Stimulated activated memory B cell treated with anti-CD40 and anti-IgM and Interleukin-4, amounts not matched to agents 10 μg/mL and 1 μg/mL and 100 μg/mL, for 72 hours (primary cell): ENCODE data around the gene FASN.
A peak's percentile ranks its signal among the peaks of the same experiment; 100 is the strongest.

Experiments used
- ATAC-seq: fragments of 150-1000 bp; cut with Tn5 transposase; 2 replicates; pipeline ENCODE4 v1.10.0; 2021
- H3K27ac Mint-ChIP-seq: one replicate; pipeline ENCODE4 v1.8.0; 2022; ENCODE audit warnings: mild to moderate bottlenecking, mixed read lengths
- H3K27me3 Mint-ChIP-seq: one replicate; pipeline ENCODE4 v1.8.0; 2022; ENCODE audit warnings: mixed read lengths
- H3K36me3 Mint-ChIP-seq: one replicate; pipeline ENCODE4 v1.8.0; 2022; ENCODE audit warnings: mixed read lengths
- H3K4me1 Mint-ChIP-seq: one replicate; pipeline ENCODE4 v1.8.0; 2022; ENCODE audit warnings: mixed read lengths
- H3K4me3 Mint-ChIP-seq: one replicate; pipeline ENCODE4 v1.8.0; 2022; ENCODE audit warnings: mild to moderate bottlenecking, moderate library complexity, mixed read lengths
- H3K9me3 Mint-ChIP-seq: one replicate; pipeline ENCODE4 v1.8.0; 2022; ENCODE audit warnings: mixed read lengths

Gene FASN

GRCh38 chr17:82055023-82055964, 42.7 kb downstream of the FASN start:
- Mint-ChIP-seq H3K36me3 (peaks cover 32% of the 10 kb centered on the region), H3K4me1 (peaks cover 18% of the 10 kb centered on the region), H3K4me3 (no peak overlapping the region), H3K27me3 (no peaks in the 10 kb centered on the region), H3K27ac (no peak overlapping the region), H3K9me3 (no peaks in the 10 kb centered on the region)
- ATAC-seq, result no peak

GRCh38 chr17:82054351-82055022, 43.5 kb downstream of the FASN start:
- no peak overlapping the region for H3K4me3 Mint-ChIP-seq
- no peak overlapping the region for H3K27ac Mint-ChIP-seq

GRCh38 chr17:82053556-82054263, 44.3 kb downstream of the FASN start:
- no peaks in the 10 kb centered on the region for H3K27me3 Mint-ChIP-seq
- no peak overlapping the region for H3K27ac Mint-ChIP-seq
- no peaks in the 10 kb centered on the region for H3K9me3 Mint-ChIP-seq
- H3K4me1 Mint-ChIP-seq, result peaks cover 19% of the 10 kb centered on the region
- no peak for ATAC-seq
- peaks cover 25% of the 10 kb centered on the region for H3K36me3 Mint-ChIP-seq
- H3K4me3 Mint-ChIP-seq, result peak overlapping the region; percentile 85

More at GRCh38 chr17:82054351-82055022, 43.5 kb downstream of the FASN start:
- Mint-ChIP-seq H3K36me3 (peaks cover 28% of the 10 kb centered on the region), H3K27me3 (no peaks in the 10 kb centered on the region), H3K4me1 (peaks cover 19% of the 10 kb centered on the region), H3K9me3 (no peaks in the 10 kb centered on the region)
- no peak for ATAC-seq

GRCh38 chr17:82053130-82053529, 44.9 kb downstream of the FASN start:
- Mint-ChIP-seq H3K27ac (no peak overlapping the region), H3K4me3 (peak overlapping the region; percentile 85), H3K36me3 (peaks cover 21% of the 10 kb centered on the region), H3K4me1 (peaks cover 19% of the 10 kb centered on the region), H3K27me3 (no peaks in the 10 kb centered on the region), H3K9me3 (no peaks in the 10 kb centered on the region)
- no peak for ATAC-seq

GRCh38 chr17:82052638-82053059, 45.4 kb downstream of the FASN start:
- H3K27ac Mint-ChIP-seq, result peak overlapping the region; percentile 49
- H3K4me1 Mint-ChIP-seq, result peaks cover 19% of the 10 kb centered on the region
- H3K36me3 Mint-ChIP-seq, result peaks cover 19% of the 10 kb centered on the region
- ATAC-seq, result no peak
- H3K27me3 Mint-ChIP-seq, result no peaks in the 10 kb centered on the region
- H3K4me3 Mint-ChIP-seq, result peak overlapping the region; percentile 85
- no peaks in the 10 kb centered on the region for H3K9me3 Mint-ChIP-seq

GRCh38 chr17:82051776-82052637, 46.0 kb downstream of the FASN start, which contains the start of the genes GPS1 and RFNG:
Gene GPS1 (plus strand): TSS chr17:82051898. CDS start chr17:82051932, 34 bp downstream.
Gene RFNG (minus strand): TSS chr17:82051811. CDS start chr17:82051766, 45 bp downstream.
- Mint-ChIP-seq H3K27me3 (no peaks in the 10 kb centered on the region), H3K27ac (peak within 1 kb of the TSS; percentile 83), H3K4me3 (peak within 1 kb of the TSS; percentile 85), H3K4me1 (peaks cover 19% of the 10 kb centered on the region), H3K36me3 (peaks cover 25% of the 10 kb centered on the region), H3K9me3 (no peaks in the 10 kb centered on the region)
- peak; percentile 86 for ATAC-seq

GRCh38 chr17:82050761-82051641, 47.0 kb downstream of the FASN start:
- Mint-ChIP-seq H3K4me1 (peaks cover 19% of the 10 kb centered on the region), H3K9me3 (no peaks in the 10 kb centered on the region), H3K4me3 (peak overlapping the region; percentile 82), H3K27ac (peak overlapping the region; percentile 83), H3K36me3 (peaks cover 23% of the 10 kb centered on the region), H3K27me3 (no peaks in the 10 kb centered on the region)
- ATAC-seq, result no peak

- Mint-ChIP-seq H3K4me1 (peaks cover 19% of the 10 kb centered on the region), H3K4me3 (peak overlapping the region; percentile 82), H3K27me3 (no peaks in the 10 kb centered on the region), H3K27ac (peak overlapping the region; percentile 83), H3K36me3 (peaks cover 22% of the 10 kb centered on the region), H3K9me3 (no peaks in the 10 kb centered on the region)
- no peak for ATAC-seq
These were observed 47.8 kb downstream of the FASN start for GRCh38 chr17:82050152-82050760.

- Mint-ChIP-seq H3K36me3 (peaks cover 15% of the 10 kb centered on the region), H3K4me3 (no peak overlapping the region), H3K4me1 (peaks cover 14% of the 10 kb centered on the region), H3K9me3 (no peaks in the 10 kb centered on the region), H3K27me3 (no peaks in the 10 kb centered on the region), H3K27ac (no peak overlapping the region)
- ATAC-seq, result no peak
These were observed 48.5 kb downstream of the FASN start for GRCh38 chr17:82049521-82049971.

GRCh38 chr17:82049106-82049505, 48.9 kb downstream of the FASN start:
- Mint-ChIP-seq H3K36me3 (peaks cover 13% of the 10 kb centered on the region), H3K27ac (no peak overlapping the region), H3K4me1 (peaks cover 14% of the 10 kb centered on the region), H3K27me3 (no peaks in the 10 kb centered on the region), H3K4me3 (no peak overlapping the region), H3K9me3 (no peaks in the 10 kb centered on the region)
- ATAC-seq, result no peak

- no peaks in the 10 kb centered on the region for H3K27me3 Mint-ChIP-seq
- ATAC-seq, result no peak
- H3K36me3 Mint-ChIP-seq, result peaks cover 13% of the 10 kb centered on the region
- H3K9me3 Mint-ChIP-seq, result no peaks in the 10 kb centered on the region
- H3K4me1 Mint-ChIP-seq, result peaks cover 14% of the 10 kb centered on the region
- H3K27ac Mint-ChIP-seq, result no peak overlapping the region
- no peak overlapping the region for H3K4me3 Mint-ChIP-seq
These were observed 49.5 kb downstream of the FASN start for GRCh38 chr17:82048571-82048971.

- Mint-ChIP-seq H3K36me3 (peaks cover 13% of the 10 kb centered on the region), H3K9me3 (no peaks in the 10 kb centered on the region), H3K4me3 (no peak overlapping the region), H3K27me3 (no peaks in the 10 kb centered on the region), H3K27ac (no peak overlapping the region), H3K4me1 (peaks cover 14% of the 10 kb centered on the region)
- ATAC-seq, result no peak
These were observed 50.0 kb downstream of the FASN start for GRCh38 chr17:82047914-82048570.

- Mint-ChIP-seq H3K9me3 (no peaks in the 10 kb centered on the region), H3K4me1 (peaks cover 14% of the 10 kb centered on the region), H3K4me3 (no peak overlapping the region), H3K36me3 (peaks cover 13% of the 10 kb centered on the region), H3K27ac (no peak overlapping the region), H3K27me3 (no peaks in the 10 kb centered on the region)
- ATAC-seq, result no peak
These were observed 50.7 kb downstream of the FASN start for GRCh38 chr17:82047379-82047778.
